OCI-LY1 (cell line): ENCODE data around the gene OVOL2.

ENCODE experiments used
- H2AFZ ChIP-seq: fragments of 200-600 bp; sonication (generic), shearing (Covaris generic); 2 replicates; pipeline ENCODE4 v1.6.0; 2014; ENCODE audit warnings: antibody characterized with exemption, mild to moderate bottlenecking, low read length
- H3F3A ChIP-seq: fragments of 200-600 bp; sonication (generic), shearing (Covaris generic); 2 replicates; pipeline ENCODE4 v1.6.0; 2014; ENCODE audit warnings: mild to moderate bottlenecking, antibody characterized with exemption, low read length, moderate library complexity; ENCODE audit not compliant: insufficient read depth
- H3K27ac ChIP-seq: fragments of 200-600 bp; sonication (generic); 2 replicates; pipeline ENCODE4 v1.5.1; 2014; ENCODE audit warnings: low read length, mixed run types, mild to moderate bottlenecking, low read depth; ENCODE audit not compliant: poor library complexity, severe bottlenecking
- H3K27me3 ChIP-seq: fragments of 200-600 bp; sonication (generic); 2 replicates; pipeline ENCODE4 v1.6.0; 2014; ENCODE audit warnings: antibody characterized with exemption, mild to moderate bottlenecking, low read length, moderate library complexity; ENCODE audit not compliant: insufficient read depth
- H3K36me3 ChIP-seq: fragments of 200-600 bp; sonication (generic); 2 replicates; pipeline ENCODE4 v1.6.1; 2014; ENCODE audit warnings: mild to moderate bottlenecking, antibody characterized with exemption, low read length, moderate library complexity, mixed read lengths; ENCODE audit not compliant: insufficient read depth
- H3K4me1 ChIP-seq: fragments of 200-600 bp; sonication (generic); 2 replicates; pipeline ENCODE4 v1.5.1; 2014; ENCODE audit warnings: mild to moderate bottlenecking, low read length, moderate library complexity; ENCODE audit not compliant: insufficient read depth, severe bottlenecking
- H3K4me2 ChIP-seq: fragments of 200-600 bp; sonication (generic), shearing (Covaris generic); 2 replicates; pipeline ENCODE4 v1.6.1; 2014; ENCODE audit warnings: low read length
- H3K4me3 ChIP-seq: fragments of 200-600 bp; sonication (generic); 2 replicates; pipeline ENCODE4 v1.5.1; 2014; ENCODE audit warnings: low read length, low read depth, mild to moderate bottlenecking, mixed read lengths; ENCODE audit not compliant: poor library complexity, severe bottlenecking
- H3K79me2 ChIP-seq: fragments of 200-600 bp; shearing (Covaris generic); 2 replicates; pipeline ENCODE4 v1.6.1; 2016; ENCODE audit warnings: mixed run types, low read length, mixed read lengths; ENCODE audit not compliant: insufficient read depth
- H3K9ac ChIP-seq: fragments of 200-600 bp; sonication (generic), shearing (Covaris generic); 2 replicates; pipeline ENCODE4 v1.6.1; 2014; ENCODE audit warnings: mild to moderate bottlenecking, low read length, mixed read lengths
- H3K9me2 ChIP-seq: fragments of 200-600 bp; sonication (generic), shearing (Covaris generic); 2 replicates; pipeline ENCODE4 v1.6.1; 2014; ENCODE audit warnings: low read depth, mild to moderate bottlenecking, low read length, mixed read lengths
- H3K9me3 ChIP-seq: fragments of 200-600 bp; shearing (Covaris generic); 2 replicates; pipeline ENCODE4 v1.6.1; 2014; ENCODE audit warnings: low read length, mixed read lengths
- H4K20me1 ChIP-seq: fragments of 200-600 bp; sonication (generic), shearing (Covaris generic); 2 replicates; pipeline ENCODE4 v1.6.0; 2016; ENCODE audit warnings: mild to moderate bottlenecking, low read length; ENCODE audit not compliant: insufficient read depth
- CTCF ChIP-seq: fragments of 200-600 bp; sonication (generic), shearing (Covaris generic); IDR thresholded peaks from 2 replicates; pipeline ENCODE4 v1.5.1; 2017; ENCODE audit warnings: mild to moderate bottlenecking, antibody characterized with exemption, low read length, moderate library complexity, mixed read lengths
- EZH2 ChIP-seq: fragments of 200-600 bp; sonication (generic), shearing (Covaris generic); IDR thresholded peaks from 2 replicates; pipeline ENCODE4 v1.8.0; 2017; ENCODE audit warnings: borderline replicate concordance, mixed run types, mild to moderate bottlenecking, antibody characterized with exemption, low read length, moderate library complexity, mixed read lengths

Gene OVOL2

GRCh38 chr20:18056174-18057100 is 1.3 kb downstream of the OVOL2 start:
- H4K20me1 ChIP-seq: no peaks in the 10 kb centered on the region
- peaks cover 5% of the 10 kb centered on the region for H3K4me1 ChIP-seq
- peak overlapping the region; percentile 61 for H3K4me3 ChIP-seq
- H3K9me3 ChIP-seq: no peaks in the 10 kb centered on the region
- H2AFZ ChIP-seq: no peak overlapping the region
- H3K27ac ChIP-seq: no peak overlapping the region
- H3K36me3 ChIP-seq: no peaks in the 10 kb centered on the region
- H3K79me2 ChIP-seq: no peaks in the 10 kb centered on the region
- TF ChIP-seq EZH2 (no peak), CTCF (no peak)
- H3K27me3 ChIP-seq: 0 out of 2 replicates have a peak, but pooled peaks cover 7% of the 10 kb centered on the region
- H3K9me2 ChIP-seq: no peaks in the 10 kb centered on the region
- peak overlapping the region; percentile 64 for H3K4me2 ChIP-seq
- no peaks in the 10 kb centered on the region for H3F3A ChIP-seq
- peak overlapping the region; percentile 45; the same call in 1 of the 2 replicates for H3K9ac ChIP-seq

- Histone ChIP-seq H3F3A (no peaks in the 10 kb centered on the region), H3K9ac (no peak overlapping the region)
Measured at GRCh38 chr20:18055261-18055660, 2.5 kb downstream of the OVOL2 start.

GRCh38 chr20:18052856-18053255 is 4.9 kb downstream of the OVOL2 start:
- Histone ChIP-seq H3K4me1 (peaks cover 6% of the 10 kb centered on the region), H4K20me1 (no peaks in the 10 kb centered on the region), H3K9ac (no peak overlapping the region), H3K36me3 (no peaks in the 10 kb centered on the region), H3K9me3 (no peaks in the 10 kb centered on the region), H3K79me2 (no peaks in the 10 kb centered on the region), H3K27ac (no peak overlapping the region), H3K9me2 (no peaks in the 10 kb centered on the region), H3K27me3 (no peaks in the 10 kb centered on the region), H3K4me3 (no peak overlapping the region), H3K4me2 (no peak overlapping the region), H3F3A (no peaks in the 10 kb centered on the region), H2AFZ (no peak overlapping the region)
- TF ChIP-seq CTCF: no peak
- no peak for TF ChIP-seq EZH2

More at GRCh38 chr20:18055261-18055660, 2.5 kb downstream of the OVOL2 start:
- no peak overlapping the region for H2AFZ ChIP-seq
- H3K4me2 ChIP-seq: no peak overlapping the region; the same call in 1 of the 2 replicates
- no peaks in the 10 kb centered on the region for H3K36me3 ChIP-seq
- TF ChIP-seq CTCF (no peak), EZH2 (no peak)
- H3K9me2 ChIP-seq: no peaks in the 10 kb centered on the region
- H3K4me3 ChIP-seq: no peak overlapping the region
- no peaks in the 10 kb centered on the region for H3K9me3 ChIP-seq
- no peak overlapping the region for H3K27ac ChIP-seq
- H3K79me2 ChIP-seq: no peaks in the 10 kb centered on the region
- no peaks in the 10 kb centered on the region for H4K20me1 ChIP-seq
- H3K4me1 ChIP-seq: peaks cover 5% of the 10 kb centered on the region
- 0 out of 2 replicates have a peak, but pooled peaks cover 6% of the 10 kb centered on the region for H3K27me3 ChIP-seq
